Liver (tissue), 9 donors: ENCODE data around the gene PSMD7. TPM values are rescaled to one million over a fixed set of nuclear protein-coding genes. Genes with fewer than 3 reads are reported as not detected.
A peak's percentile ranks its signal among the peaks of the same experiment; 100 is the strongest.

Source experiments
- DNase-seq: peaks from one replicate; pipeline ENCODE4 v3.0.0-alpha.2; 2017; ENCODE audit warnings: low spot score
- H3K27ac ChIP-seq, 2 donors: one replicate each; pipeline ENCODE4 v1.7.0; 2013; ENCODE audit warnings: inconsistent platforms in 2 of 2, low read length in 2 of 2, control low read depth in 1 of 2, low read depth in 1 of 2, mild to moderate bottlenecking in 1 of 2
- H3K27me3 ChIP-seq, 4 donors: one replicate each; pipeline versions ENCODE4 v1.6.1 to v1.7.0; 2013; ENCODE audit warnings: low read length in 3 of 4, inconsistent platforms in 1 of 4, mild to moderate bottlenecking in 1 of 4, moderate library complexity in 1 of 4; ENCODE audit not compliant: control insufficient read depth in 4 of 4, insufficient read depth in 4 of 4
- H3K36me3 ChIP-seq, 4 donors: one replicate each; pipeline versions ENCODE4 v1.6.1 to v1.7.0; 2013; ENCODE audit warnings: low read length in 3 of 4, mild to moderate bottlenecking in 3 of 4, low read depth in 1 of 4, moderate library complexity in 1 of 4; ENCODE audit not compliant: control insufficient read depth in 4 of 4, insufficient read depth in 3 of 4
- H3K4me1 ChIP-seq, 4 donors: one replicate each; pipeline versions ENCODE4 v1.6.1 to v1.7.0; 2013; ENCODE audit warnings: low read length in 3 of 4, mild to moderate bottlenecking in 3 of 4, moderate library complexity in 1 of 4; ENCODE audit not compliant: control insufficient read depth in 4 of 4, insufficient read depth in 4 of 4
- H3K4me3 ChIP-seq, 3 donors: one replicate each; pipeline versions ENCODE4 v1.6.1 to v1.7.0; 2013; ENCODE audit warnings: low read length in 3 of 3, control low read depth in 1 of 3, low read depth in 1 of 3, mild to moderate bottlenecking in 1 of 3
- H3K9ac ChIP-seq, 2 donors: one replicate each; pipeline ENCODE4 v1.7.0; 2013; ENCODE audit warnings: low read length in 2 of 2, mild to moderate bottlenecking in 2 of 2, moderate library complexity in 2 of 2, control low read depth in 1 of 2, low read depth in 1 of 2
- H3K9me3 ChIP-seq, 4 donors: one replicate each; pipeline versions ENCODE4 v1.6.1 to v1.7.0; 2013; ENCODE audit warnings: low read length in 3 of 4; ENCODE audit not compliant: control insufficient read depth in 4 of 4
- EGR1 ChIP-seq, 2 donors: IDR thresholded peaks; 2 replicates each; pipeline ENCODE4 v1.6.1; 2016 to 2018; ENCODE audit warnings: antibody characterized with exemption in 2 of 2, low read depth in 2 of 2
- FOXA1 ChIP-seq: IDR thresholded peaks from 2 replicates; pipeline ENCODE4 v1.6.1; 2016; ENCODE audit warnings: antibody characterized with exemption
- FOXA2 ChIP-seq: IDR thresholded peaks from 2 replicates; pipeline ENCODE4 v1.6.1; 2016; ENCODE audit warnings: antibody characterized with exemption
- GABPA ChIP-seq, 2 donors: IDR thresholded peaks in 1 of 2; conservative IDR thresholded peaks in 1 of 2; 2 replicates each; pipeline ENCODE4 v1.6.1; 2016; ENCODE audit warnings: antibody characterized with exemption in 2 of 2, mild to moderate bottlenecking in 1 of 2, moderate library complexity in 1 of 2
- HNF4A ChIP-seq, 2 donors: conservative IDR thresholded peaks; 2 replicates each; pipeline ENCODE4 v1.6.1; 2016; ENCODE audit warnings: antibody characterized with exemption in 2 of 2, mild to moderate bottlenecking in 2 of 2
- HNF4G ChIP-seq: IDR thresholded peaks from 2 replicates; pipeline ENCODE4 v1.6.1; 2016; ENCODE audit warnings: antibody characterized with exemption
- JUND ChIP-seq, 2 donors: IDR thresholded peaks; 2 replicates each; pipeline ENCODE4 v1.6.1; 2016; ENCODE audit warnings: antibody characterized with exemption in 2 of 2
- NR2F2 ChIP-seq: IDR thresholded peaks from 2 replicates; pipeline ENCODE4 v1.6.1; 2016; ENCODE audit warnings: antibody characterized with exemption
- RAD21 ChIP-seq, 2 donors: IDR thresholded peaks; 2 replicates each; pipeline ENCODE4 v1.6.1; 2016; ENCODE audit warnings: antibody characterized with exemption in 2 of 2, mild to moderate bottlenecking in 2 of 2
- RXRA ChIP-seq, 2 donors: IDR thresholded peaks; 2 replicates each; pipeline ENCODE4 v1.6.1; 2017 to 2018; ENCODE audit warnings: antibody characterized with exemption in 2 of 2, mild to moderate bottlenecking in 1 of 2
- SP1 ChIP-seq: IDR thresholded peaks from 2 replicates; pipeline ENCODE4 v1.6.1; 2018; ENCODE audit warnings: antibody characterized with exemption, mild to moderate bottlenecking
- TAF1 ChIP-seq: conservative IDR thresholded peaks from 2 replicates; pipeline ENCODE4 v1.6.1; 2016; ENCODE audit warnings: antibody characterized with exemption, mild to moderate bottlenecking
- YY1 ChIP-seq: IDR thresholded peaks from 2 replicates; pipeline ENCODE4 v1.6.1; 2016; ENCODE audit warnings: antibody characterized with exemption, mild to moderate bottlenecking
- WGBS: extraction: QIAGEN DNeasy Blood & Tissue Kit; methylation state at CpG from one replicate; pipeline ENCODE4 v1.1.7; 2013; 5-methylcytosine and 5-hydroxymethylcytosine counted together
- polyA plus RNA-seq, 2 donors: library from polyadenylated mRNA; stranded (reverse) in 1 of 2; unstranded in 1 of 2; fragments of 200-250 nt in 1 of 2; fragments of >200 nt in 1 of 2; fragmentation: Nextera tagmentation in 1 of 2; extraction: Ambion mirVana in 1 of 2; gene quantifications; one replicate each; pipeline versions ENCODE4 v1.2.1 to v1.2.3, GENCODE V29; 2013 to 2015
- total RNA-seq, 2 donors: library from RNA; depleted of rRNA; stranded (reverse); fragments of >200 nt; gene quantifications; one replicate each; pipeline ENCODE4 v1.2.3, GENCODE V29; 2014
- TF ChIP-seq, protein P1 (sequence below): IDR thresholded peaks from 2 replicates; pipeline ENCODE4 v1.6.1; 2016; ENCODE audit warnings: antibody characterized with exemption
- TF ChIP-seq, protein P2 (sequence below): IDR thresholded peaks from 2 replicates; pipeline ENCODE4 v1.6.1; 2016; ENCODE audit warnings: antibody characterized with exemption, mild to moderate bottlenecking
- TF ChIP-seq, protein P3 (sequence below): fragments of 150-350 bp; IDR thresholded peaks from 2 replicates; pipeline ENCODE4 v1.5.1; 2017; ENCODE audit warnings: improper control_type of control experiment, low read depth, low read length; ENCODE audit not compliant: missing input control
- TF ChIP-seq, protein P4 (sequence below): IDR thresholded peaks from 2 replicates; pipeline ENCODE4 v1.6.1; 2016; ENCODE audit warnings: antibody characterized with exemption
- TF ChIP-seq, protein P5 (sequence below): IDR thresholded peaks from 2 replicates; pipeline ENCODE4 v1.6.1; 2016; ENCODE audit warnings: antibody characterized with exemption
- donor health status: healthy.
- donor health status: healthy.
- donor health status: healthy.
- donor health status: healthy.
- donor health status: healthy.

Gene PSMD7
- total RNA-seq (10 to 100 TPM; 33.7 to 60.5 TPM), polyA plus RNA-seq (10 to 100 TPM; 61.3 to 84.9 TPM)

DNA sequence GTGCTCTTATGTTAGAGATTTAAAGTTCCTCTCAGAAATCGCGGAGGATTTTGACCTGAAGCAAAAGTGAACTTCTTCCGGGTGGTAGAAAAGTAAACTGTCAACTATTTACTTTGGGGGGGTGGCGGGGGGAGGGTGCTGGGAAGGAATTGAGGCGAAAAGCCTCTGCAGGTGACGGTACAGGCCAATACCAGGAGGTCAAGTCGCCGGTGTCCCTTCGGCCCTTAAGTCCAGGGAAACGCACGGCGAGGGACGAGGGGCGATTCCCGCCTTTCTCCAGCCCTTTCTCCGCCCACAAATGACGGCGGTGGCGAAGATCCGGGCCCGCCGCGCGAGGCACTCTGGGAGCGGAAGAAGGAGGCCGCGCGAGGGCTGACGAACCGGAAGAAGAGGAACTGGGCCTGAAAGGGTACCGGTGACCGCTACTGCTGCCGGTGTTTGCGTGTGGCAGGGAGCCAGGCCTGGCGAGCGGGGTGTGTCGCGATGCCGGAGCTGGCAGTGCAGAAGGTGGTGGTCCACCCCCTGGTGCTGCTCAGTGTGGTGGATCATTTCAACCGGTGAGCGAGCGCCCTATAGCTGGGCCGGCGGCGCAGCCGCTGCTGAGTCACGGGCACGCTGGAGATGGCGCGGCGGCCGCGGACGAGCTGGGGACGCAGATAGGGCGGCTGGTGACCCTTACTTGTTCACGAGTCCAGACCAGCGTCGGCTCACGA, at the start of gene PSMD7:
TSS of gene PSMD7 (plus strand) at position 383 of the 713 bp plus-strand sequence. CDS start at position 484, 101 bp downstream.
- Histone ChIP-seq H3K36me3 (peaks cover 6 to 21% (median 17%) of the 10 kb centered on the region in 4 donors), H3K9me3 (peaks cover 0 to 4% (median 0%) of the 10 kb centered on the region in 4 donors), H3K4me3 (peak within 1 kb of the TSS; percentile 92 to 97 (median 92)), H3K27me3 (no peaks in the 10 kb centered on the region), H3K27ac (peak within 1 kb of the TSS; percentile 97 to 98), H3K9ac (peak within 1 kb of the TSS; percentile 91 to 93), H3K4me1 (peaks cover 0 to 39% (median 28%) of the 10 kb centered on the region in 4 donors)
- peak; percentile 90 for DNase-seq
- WGBS = under 1% methylated on average over 60 of the region's 60 CpGs
- TF ChIP-seq GABPA (IDR thresholded peaks at IDR 0.05 in 1 of 2, conservative IDR thresholded peaks at IDR 0.05 in 1 of 2) (peak; percentile 84 to 98), TAF1 (no peak), FOXA1 (peak; percentile 40), FOXA2 (peak; percentile 80), EGR1 (IDR thresholded peaks at IDR 0.05; ENCODE audit: low read depth in 2 of 2) (peak; percentile 12 to 65), HNF4A (conservative IDR thresholded peaks at IDR 0.05) (peak; percentile 65 to 82), NR2F2 (peak; percentile 27), RXRA (IDR thresholded peaks at IDR 0.05) (peak; percentile 47 to 57), SP1 (peak; percentile 62), RAD21 (IDR thresholded peaks at IDR 0.05) (no peak), HNF4G (peak; percentile 29), JUND (IDR thresholded peaks at IDR 0.05) (peak in 1 of 2 donors; percentile 42), YY1 (peak; percentile 89)
- TF ChIP-seq, protein P1, sequence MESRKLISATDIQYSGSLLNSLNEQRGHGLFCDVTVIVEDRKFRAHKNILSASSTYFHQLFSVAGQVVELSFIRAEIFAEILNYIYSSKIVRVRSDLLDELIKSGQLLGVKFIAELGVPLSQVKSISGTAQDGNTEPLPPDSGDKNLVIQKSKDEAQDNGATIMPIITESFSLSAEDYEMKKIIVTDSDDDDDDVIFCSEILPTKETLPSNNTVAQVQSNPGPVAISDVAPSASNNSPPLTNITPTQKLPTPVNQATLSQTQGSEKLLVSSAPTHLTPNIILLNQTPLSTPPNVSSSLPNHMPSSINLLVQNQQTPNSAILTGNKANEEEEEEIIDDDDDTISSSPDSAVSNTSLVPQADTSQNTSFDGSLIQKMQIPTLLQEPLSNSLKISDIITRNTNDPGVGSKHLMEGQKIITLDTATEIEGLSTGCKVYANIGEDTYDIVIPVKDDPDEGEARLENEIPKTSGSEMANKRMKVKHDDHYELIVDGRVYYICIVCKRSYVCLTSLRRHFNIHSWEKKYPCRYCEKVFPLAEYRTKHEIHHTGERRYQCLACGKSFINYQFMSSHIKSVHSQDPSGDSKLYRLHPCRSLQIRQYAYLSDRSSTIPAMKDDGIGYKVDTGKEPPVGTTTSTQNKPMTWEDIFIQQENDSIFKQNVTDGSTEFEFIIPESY = peak; percentile 77
- TF ChIP-seq, protein P2, sequence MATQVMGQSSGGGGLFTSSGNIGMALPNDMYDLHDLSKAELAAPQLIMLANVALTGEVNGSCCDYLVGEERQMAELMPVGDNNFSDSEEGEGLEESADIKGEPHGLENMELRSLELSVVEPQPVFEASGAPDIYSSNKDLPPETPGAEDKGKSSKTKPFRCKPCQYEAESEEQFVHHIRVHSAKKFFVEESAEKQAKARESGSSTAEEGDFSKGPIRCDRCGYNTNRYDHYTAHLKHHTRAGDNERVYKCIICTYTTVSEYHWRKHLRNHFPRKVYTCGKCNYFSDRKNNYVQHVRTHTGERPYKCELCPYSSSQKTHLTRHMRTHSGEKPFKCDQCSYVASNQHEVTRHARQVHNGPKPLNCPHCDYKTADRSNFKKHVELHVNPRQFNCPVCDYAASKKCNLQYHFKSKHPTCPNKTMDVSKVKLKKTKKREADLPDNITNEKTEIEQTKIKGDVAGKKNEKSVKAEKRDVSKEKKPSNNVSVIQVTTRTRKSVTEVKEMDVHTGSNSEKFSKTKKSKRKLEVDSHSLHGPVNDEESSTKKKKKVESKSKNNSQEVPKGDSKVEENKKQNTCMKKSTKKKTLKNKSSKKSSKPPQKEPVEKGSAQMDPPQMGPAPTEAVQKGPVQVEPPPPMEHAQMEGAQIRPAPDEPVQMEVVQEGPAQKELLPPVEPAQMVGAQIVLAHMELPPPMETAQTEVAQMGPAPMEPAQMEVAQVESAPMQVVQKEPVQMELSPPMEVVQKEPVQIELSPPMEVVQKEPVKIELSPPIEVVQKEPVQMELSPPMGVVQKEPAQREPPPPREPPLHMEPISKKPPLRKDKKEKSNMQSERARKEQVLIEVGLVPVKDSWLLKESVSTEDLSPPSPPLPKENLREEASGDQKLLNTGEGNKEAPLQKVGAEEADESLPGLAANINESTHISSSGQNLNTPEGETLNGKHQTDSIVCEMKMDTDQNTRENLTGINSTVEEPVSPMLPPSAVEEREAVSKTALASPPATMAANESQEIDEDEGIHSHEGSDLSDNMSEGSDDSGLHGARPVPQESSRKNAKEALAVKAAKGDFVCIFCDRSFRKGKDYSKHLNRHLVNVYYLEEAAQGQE = peak; percentile 84
- TF ChIP-seq, protein P3, sequence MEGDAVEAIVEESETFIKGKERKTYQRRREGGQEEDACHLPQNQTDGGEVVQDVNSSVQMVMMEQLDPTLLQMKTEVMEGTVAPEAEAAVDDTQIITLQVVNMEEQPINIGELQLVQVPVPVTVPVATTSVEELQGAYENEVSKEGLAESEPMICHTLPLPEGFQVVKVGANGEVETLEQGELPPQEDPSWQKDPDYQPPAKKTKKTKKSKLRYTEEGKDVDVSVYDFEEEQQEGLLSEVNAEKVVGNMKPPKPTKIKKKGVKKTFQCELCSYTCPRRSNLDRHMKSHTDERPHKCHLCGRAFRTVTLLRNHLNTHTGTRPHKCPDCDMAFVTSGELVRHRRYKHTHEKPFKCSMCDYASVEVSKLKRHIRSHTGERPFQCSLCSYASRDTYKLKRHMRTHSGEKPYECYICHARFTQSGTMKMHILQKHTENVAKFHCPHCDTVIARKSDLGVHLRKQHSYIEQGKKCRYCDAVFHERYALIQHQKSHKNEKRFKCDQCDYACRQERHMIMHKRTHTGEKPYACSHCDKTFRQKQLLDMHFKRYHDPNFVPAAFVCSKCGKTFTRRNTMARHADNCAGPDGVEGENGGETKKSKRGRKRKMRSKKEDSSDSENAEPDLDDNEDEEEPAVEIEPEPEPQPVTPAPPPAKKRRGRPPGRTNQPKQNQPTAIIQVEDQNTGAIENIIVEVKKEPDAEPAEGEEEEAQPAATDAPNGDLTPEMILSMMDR = no peak
- TF ChIP-seq, protein P4, sequence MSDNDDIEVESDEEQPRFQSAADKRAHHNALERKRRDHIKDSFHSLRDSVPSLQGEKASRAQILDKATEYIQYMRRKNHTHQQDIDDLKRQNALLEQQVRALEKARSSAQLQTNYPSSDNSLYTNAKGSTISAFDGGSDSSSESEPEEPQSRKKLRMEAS = peak; percentile 81
- TF ChIP-seq, protein P5, sequence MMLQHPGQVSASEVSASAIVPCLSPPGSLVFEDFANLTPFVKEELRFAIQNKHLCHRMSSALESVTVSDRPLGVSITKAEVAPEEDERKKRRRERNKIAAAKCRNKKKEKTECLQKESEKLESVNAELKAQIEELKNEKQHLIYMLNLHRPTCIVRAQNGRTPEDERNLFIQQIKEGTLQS = no peak
